ENCODE results near the gene IL6ST. TPM values are rescaled to one million over a fixed set of nuclear protein-coding genes. Genes with fewer than 3 reads are reported as not detected.

The IL6ST gene
- total and polyA plus RNA-seq, 2 experiments from 2014 or later = 47.2 to 47.7 TPM

DNA sequence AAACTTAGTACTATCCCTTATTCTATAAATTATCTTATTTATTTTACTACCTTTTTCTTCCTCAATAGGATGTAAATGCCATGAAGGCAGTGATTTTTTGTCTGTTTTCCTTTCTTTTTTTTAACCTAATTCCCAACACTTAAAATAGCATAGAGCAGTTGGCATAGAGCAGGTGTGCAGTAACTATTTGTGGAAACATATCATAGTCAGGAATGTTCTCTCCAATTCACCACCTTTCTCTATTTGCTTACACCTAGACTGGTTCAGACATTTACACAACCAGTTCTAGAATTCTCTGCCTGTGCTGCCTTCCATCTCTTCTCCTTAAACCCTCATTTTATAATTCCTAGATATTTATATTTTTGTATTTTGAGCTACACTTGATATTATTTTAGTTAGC is 94.0 kb downstream of the IL6ST start:
- no peak overlapping the region for H3K27ac ChIP-seq
- H3K36me3 ChIP-seq = no peaks in the 10 kb centered on the region
- H3K4me1 ChIP-seq (ENCODE audit: low read depth) = no peaks in the 10 kb centered on the region
- no peak for DNase-seq (ENCODE audit: low read depth in 1 of 2, low spot score in 1 of 2)
- H3K27me3 ChIP-seq = no peaks in the 10 kb centered on the region
- TF ChIP-seq, protein P1, sequence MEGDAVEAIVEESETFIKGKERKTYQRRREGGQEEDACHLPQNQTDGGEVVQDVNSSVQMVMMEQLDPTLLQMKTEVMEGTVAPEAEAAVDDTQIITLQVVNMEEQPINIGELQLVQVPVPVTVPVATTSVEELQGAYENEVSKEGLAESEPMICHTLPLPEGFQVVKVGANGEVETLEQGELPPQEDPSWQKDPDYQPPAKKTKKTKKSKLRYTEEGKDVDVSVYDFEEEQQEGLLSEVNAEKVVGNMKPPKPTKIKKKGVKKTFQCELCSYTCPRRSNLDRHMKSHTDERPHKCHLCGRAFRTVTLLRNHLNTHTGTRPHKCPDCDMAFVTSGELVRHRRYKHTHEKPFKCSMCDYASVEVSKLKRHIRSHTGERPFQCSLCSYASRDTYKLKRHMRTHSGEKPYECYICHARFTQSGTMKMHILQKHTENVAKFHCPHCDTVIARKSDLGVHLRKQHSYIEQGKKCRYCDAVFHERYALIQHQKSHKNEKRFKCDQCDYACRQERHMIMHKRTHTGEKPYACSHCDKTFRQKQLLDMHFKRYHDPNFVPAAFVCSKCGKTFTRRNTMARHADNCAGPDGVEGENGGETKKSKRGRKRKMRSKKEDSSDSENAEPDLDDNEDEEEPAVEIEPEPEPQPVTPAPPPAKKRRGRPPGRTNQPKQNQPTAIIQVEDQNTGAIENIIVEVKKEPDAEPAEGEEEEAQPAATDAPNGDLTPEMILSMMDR (IDR thresholded peaks at IDR 0.05; ENCODE audit: low read depth, low read length) = no peak
- H3K9me3 ChIP-seq (ENCODE audit: low read depth) = no peaks in the 10 kb centered on the region
- no peak overlapping the region for H3K4me3 ChIP-seq

DNA sequence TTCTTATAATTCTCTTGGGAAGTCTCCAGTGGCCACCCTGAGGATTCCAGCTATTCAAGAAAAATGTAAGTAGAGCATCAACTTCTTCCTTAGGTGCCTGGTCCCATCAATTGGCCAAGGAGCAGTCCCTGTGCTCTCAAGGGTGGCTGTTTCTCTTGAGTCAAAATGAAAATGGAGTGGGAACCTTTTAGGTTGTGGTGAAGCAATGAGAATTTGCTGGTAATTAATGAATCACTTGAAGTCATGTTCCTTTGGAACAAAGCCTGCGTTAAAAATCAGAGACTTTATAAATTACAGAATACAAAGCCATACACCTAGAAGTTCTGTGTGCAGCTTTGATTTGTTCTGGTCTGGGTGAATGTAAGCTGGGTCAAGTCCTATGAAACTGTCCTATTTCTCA is 94.7 kb downstream of the IL6ST start:
- H3K9me3 ChIP-seq (ENCODE audit: low read depth) = no peaks in the 10 kb centered on the region
- no peaks in the 10 kb centered on the region for H3K36me3 ChIP-seq
- TF ChIP-seq, protein P1 (IDR thresholded peaks at IDR 0.05; ENCODE audit: low read depth, low read length) = no peak
- H3K27me3 ChIP-seq = no peaks in the 10 kb centered on the region
- no peak overlapping the region for H3K4me3 ChIP-seq
- no peaks in the 10 kb centered on the region for H3K4me1 ChIP-seq (ENCODE audit: low read depth)
- no peak overlapping the region for H3K27ac ChIP-seq
- DNase-seq (ENCODE audit: low read depth in 1 of 2, low spot score in 1 of 2) = no peak

DNA sequence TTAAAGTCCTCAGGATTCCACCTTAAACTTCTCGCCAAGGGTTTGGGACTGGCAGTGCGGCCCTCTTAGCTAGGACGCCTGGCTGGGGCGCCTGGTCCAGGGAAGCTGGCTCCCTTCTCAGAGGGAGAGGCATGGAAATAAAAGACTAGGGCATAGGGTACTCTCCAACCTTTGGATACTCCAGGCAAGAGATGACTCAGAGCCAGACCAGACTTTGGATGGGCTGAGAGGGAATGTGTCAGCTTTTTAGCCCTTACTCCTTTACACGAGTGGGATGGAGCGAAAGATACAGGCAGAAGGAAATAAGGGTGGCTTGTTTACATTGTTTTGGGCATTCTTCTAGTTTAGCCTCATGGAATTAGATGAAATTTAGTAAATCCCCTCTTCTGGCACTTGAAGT is 95.4 kb downstream of the IL6ST start:
- Histone ChIP-seq H3K9me3 (ENCODE audit: low read depth) (no peaks in the 10 kb centered on the region), H3K4me1 (ENCODE audit: low read depth) (no peaks in the 10 kb centered on the region), H3K27ac (no peak overlapping the region), H3K27me3 (no peaks in the 10 kb centered on the region), H3K36me3 (no peaks in the 10 kb centered on the region), H3K4me3 (no peak overlapping the region)
- TF ChIP-seq, protein P1 (IDR thresholded peaks at IDR 0.05; ENCODE audit: low read depth, low read length) = no peak
- DNase-seq (ENCODE audit: low read depth in 1 of 2, low spot score in 1 of 2) = peak in 1 of 2 donors; percentile 43

- no peak overlapping the region for H3K27ac ChIP-seq
- no peak overlapping the region for H3K4me3 ChIP-seq
- H3K27me3 ChIP-seq = no peaks in the 10 kb centered on the region
- H3K36me3 ChIP-seq = no peaks in the 10 kb centered on the region
- TF ChIP-seq, protein P1 (IDR thresholded peaks at IDR 0.05; ENCODE audit: low read depth, low read length) = no peak
- H3K4me1 ChIP-seq (ENCODE audit: low read depth) = no peaks in the 10 kb centered on the region
- DNase-seq (ENCODE audit: low read depth in 1 of 2, low spot score in 1 of 2) = peak in 1 of 2 donors; percentile 96
- H3K9me3 ChIP-seq (ENCODE audit: low read depth) = no peaks in the 10 kb centered on the region
Measured at GRCh38 chr5:55897905-55898304, 96.9 kb downstream of the IL6ST start.

GRCh38 chr5:55897206-55897894 is 97.4 kb downstream of the IL6ST start:
- H3K27ac ChIP-seq = no peak overlapping the region
- TF ChIP-seq, protein P1 (IDR thresholded peaks at IDR 0.05; ENCODE audit: low read depth, low read length) = no peak

More at GRCh38 chr5:55897206-55897894, 97.4 kb downstream of the IL6ST start:
- Histone ChIP-seq H3K4me3 (no peak overlapping the region), H3K4me1 (ENCODE audit: low read depth) (no peaks in the 10 kb centered on the region), H3K36me3 (no peaks in the 10 kb centered on the region), H3K9me3 (ENCODE audit: low read depth) (no peaks in the 10 kb centered on the region), H3K27me3 (no peaks in the 10 kb centered on the region)
- no peak for DNase-seq (ENCODE audit: low read depth in 1 of 2, low spot score in 1 of 2)
